Measurements from ENCODE around the gene ZFYVE28. TPM values are rescaled to one million over a fixed set of nuclear protein-coding genes. Genes with fewer than 3 reads are reported as not detected.

Gene ZFYVE28
- total RNA-seq, 1 donor from 2014 or later, result 11.3 TPM

DNA sequence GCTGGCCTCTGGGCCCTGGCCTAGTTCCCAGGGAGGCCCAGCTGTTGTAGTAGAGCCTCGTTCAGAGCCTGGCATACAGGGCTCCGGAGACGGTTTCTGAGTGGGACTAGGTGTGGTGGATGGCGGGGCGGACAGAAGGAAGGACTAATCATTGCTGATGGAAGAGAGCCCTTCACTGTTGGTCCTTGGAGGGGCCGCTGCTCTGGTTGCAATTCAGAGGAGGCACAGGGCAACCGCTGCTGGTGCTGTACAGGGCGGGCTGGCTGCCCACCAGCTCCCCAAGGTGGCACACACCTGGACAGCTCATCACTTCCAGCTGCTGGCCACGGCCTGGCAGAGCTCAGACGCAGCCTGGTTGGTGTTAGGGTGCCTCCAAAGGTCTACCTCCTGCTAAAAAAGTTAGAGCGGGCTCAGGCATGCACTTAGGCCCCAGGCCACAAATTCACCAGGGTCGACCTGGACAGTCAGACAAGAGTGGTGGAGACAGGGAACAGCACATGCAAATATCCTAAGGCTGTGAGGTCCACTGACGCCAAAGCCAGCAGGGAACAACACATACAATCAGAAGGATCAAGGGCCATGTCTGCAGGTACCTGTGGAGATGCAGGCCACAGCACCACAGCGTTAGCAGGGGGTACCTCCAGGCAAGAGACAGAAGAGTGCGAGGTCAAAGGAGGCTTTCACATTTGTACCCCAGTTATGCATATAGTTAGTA lies 43.0 kb upstream of the ZFYVE28 start:
- Histone ChIP-seq H3K27me3 (no peaks in the 10 kb centered on the region), H3K4me1 (peaks cover 15% of the 10 kb centered on the region), H3K4me3 (no peak overlapping the region), H3K9me3 (no peaks in the 10 kb centered on the region), H3K36me3 (no peaks in the 10 kb centered on the region), H3K27ac (no peak overlapping the region)
- intact Hi-C loops (cut with DNase I), result no loop called here
- TF ChIP-seq POLR2A (IDR thresholded peaks at IDR 0.05) (no peak), POLR2AphosphoS5 (IDR thresholded peaks at IDR 0.05; ENCODE audit: insufficient read depth in 1 of 2, low read depth in 1 of 2) (no peak)
- TF ChIP-seq, protein P1, sequence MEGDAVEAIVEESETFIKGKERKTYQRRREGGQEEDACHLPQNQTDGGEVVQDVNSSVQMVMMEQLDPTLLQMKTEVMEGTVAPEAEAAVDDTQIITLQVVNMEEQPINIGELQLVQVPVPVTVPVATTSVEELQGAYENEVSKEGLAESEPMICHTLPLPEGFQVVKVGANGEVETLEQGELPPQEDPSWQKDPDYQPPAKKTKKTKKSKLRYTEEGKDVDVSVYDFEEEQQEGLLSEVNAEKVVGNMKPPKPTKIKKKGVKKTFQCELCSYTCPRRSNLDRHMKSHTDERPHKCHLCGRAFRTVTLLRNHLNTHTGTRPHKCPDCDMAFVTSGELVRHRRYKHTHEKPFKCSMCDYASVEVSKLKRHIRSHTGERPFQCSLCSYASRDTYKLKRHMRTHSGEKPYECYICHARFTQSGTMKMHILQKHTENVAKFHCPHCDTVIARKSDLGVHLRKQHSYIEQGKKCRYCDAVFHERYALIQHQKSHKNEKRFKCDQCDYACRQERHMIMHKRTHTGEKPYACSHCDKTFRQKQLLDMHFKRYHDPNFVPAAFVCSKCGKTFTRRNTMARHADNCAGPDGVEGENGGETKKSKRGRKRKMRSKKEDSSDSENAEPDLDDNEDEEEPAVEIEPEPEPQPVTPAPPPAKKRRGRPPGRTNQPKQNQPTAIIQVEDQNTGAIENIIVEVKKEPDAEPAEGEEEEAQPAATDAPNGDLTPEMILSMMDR (IDR thresholded peaks at IDR 0.05), result no peak
- no peak for DNase-seq (ENCODE audit: extremely low spot score in 2 of 2)

- Histone ChIP-seq H3K27ac (no peak overlapping the region), H3K4me1 (peaks cover 15% of the 10 kb centered on the region), H3K9me3 (no peaks in the 10 kb centered on the region), H3K36me3 (no peaks in the 10 kb centered on the region), H3K27me3 (no peaks in the 10 kb centered on the region), H3K4me3 (no peak overlapping the region)
- intact Hi-C loops (cut with DNase I), result no loop called here
- TF ChIP-seq POLR2A (IDR thresholded peaks at IDR 0.05), result no peak
- no peak for TF ChIP-seq POLR2AphosphoS5 (IDR thresholded peaks at IDR 0.05; ENCODE audit: insufficient read depth in 1 of 2, low read depth in 1 of 2)
- TF ChIP-seq, protein P1 (IDR thresholded peaks at IDR 0.05), result no peak
- DNase-seq (ENCODE audit: extremely low spot score in 2 of 2), result no peak
These were observed 41.3 kb upstream of the ZFYVE28 start for GRCh38 chr4:2459589-2460349.

GRCh38 chr4:2458546-2459491 lies 40.4 kb upstream of the ZFYVE28 start:
- Histone ChIP-seq H3K27ac (no peak overlapping the region), H3K9me3 (no peaks in the 10 kb centered on the region), H3K4me3 (no peak overlapping the region), H3K4me1 (peaks cover 15% of the 10 kb centered on the region), H3K36me3 (no peaks in the 10 kb centered on the region), H3K27me3 (no peaks in the 10 kb centered on the region)
- intact Hi-C loops (cut with DNase I), result no loop called here
- TF ChIP-seq POLR2AphosphoS5 (IDR thresholded peaks at IDR 0.05; ENCODE audit: insufficient read depth in 1 of 2, low read depth in 1 of 2), result no peak
- TF ChIP-seq, protein P1 (IDR thresholded peaks at IDR 0.05), result no peak
- no peak for TF ChIP-seq POLR2A (IDR thresholded peaks at IDR 0.05)
- DNase-seq (ENCODE audit: extremely low spot score in 2 of 2), result no peak

DNA sequence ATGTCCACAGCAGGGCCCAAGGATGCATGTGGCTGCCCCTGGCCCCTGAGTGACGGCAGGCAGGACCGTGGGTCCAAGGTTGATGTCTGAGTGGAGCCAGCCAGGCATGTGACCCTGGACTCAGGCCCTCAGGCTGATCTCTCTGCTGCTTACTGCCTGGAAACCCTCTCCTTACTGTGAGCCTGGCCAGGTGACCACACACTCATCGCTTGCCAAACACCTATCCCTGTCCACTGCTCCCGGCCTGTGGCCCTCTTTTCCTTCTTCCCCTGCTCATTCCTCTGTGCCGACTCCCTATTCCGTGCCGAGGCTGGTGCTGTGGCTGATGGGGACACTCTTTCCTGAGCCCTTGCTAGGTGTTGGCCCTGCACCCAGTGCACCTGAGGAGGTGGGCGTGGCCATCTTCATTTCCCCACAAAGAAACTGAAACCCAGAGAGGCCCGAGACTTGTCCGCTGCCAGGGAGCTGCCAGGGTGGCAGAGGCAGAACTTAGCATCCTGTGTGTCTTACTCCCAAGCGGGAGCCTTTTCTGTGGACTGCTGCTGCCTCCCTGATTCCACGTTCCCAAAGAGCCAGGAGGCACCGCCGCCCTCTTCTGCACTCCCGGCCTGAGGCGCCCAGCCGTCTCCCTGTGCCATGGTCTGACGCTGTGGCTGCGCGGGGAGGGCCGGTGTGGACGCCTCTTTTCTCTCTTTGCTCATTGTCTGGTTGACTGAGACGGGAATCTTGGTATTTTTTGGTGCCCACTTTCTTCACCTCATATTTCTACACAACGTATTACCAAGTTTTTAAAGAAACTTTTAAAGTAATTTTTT lies 39.2 kb upstream of the ZFYVE28 start:
- intact Hi-C loops (cut with DNase I), result no loop called here
- Histone ChIP-seq H3K9me3 (no peaks in the 10 kb centered on the region), H3K36me3 (no peaks in the 10 kb centered on the region), H3K27ac (no peak overlapping the region), H3K4me3 (no peak overlapping the region), H3K27me3 (no peaks in the 10 kb centered on the region), H3K4me1 (peaks cover 6% of the 10 kb centered on the region)
- no peak for DNase-seq (ENCODE audit: extremely low spot score in 2 of 2)
- TF ChIP-seq POLR2A (IDR thresholded peaks at IDR 0.05), result no peak
- TF ChIP-seq, protein P1 (IDR thresholded peaks at IDR 0.05), result no peak
- no peak for TF ChIP-seq POLR2AphosphoS5 (IDR thresholded peaks at IDR 0.05; ENCODE audit: insufficient read depth in 1 of 2, low read depth in 1 of 2)

All from vagina (tissue), 2 donors.